HG03135 (cell line): ENCODE results near the gene SPATA18.
A peak's percentile ranks its signal among the peaks of the same experiment; 100 is the strongest.

ENCODE experiments used
- ATAC-seq: cut with Tn5 transposase; IDR thresholded peaks from one replicate; pipeline ENCODE4 v1.9.1; 2021; ENCODE audit warnings: mild to moderate bottlenecking, moderate library complexity; ENCODE audit not compliant: unreplicated experiment

SPATA18 gene

GRCh38 chr4:52051213-52051614 lies at the start of gene SPATA18:
Gene SPATA18 (plus strand): TSS chr4:52051304. CDS start chr4:52051705, 401 bp downstream.
- no peak for ATAC-seq

- ATAC-seq, result no peak
Measured at GRCh38 chr4:52001616-52002015, 49.5 kb upstream of the SPATA18 start.

- no peak for ATAC-seq
Measured at GRCh38 chr4:52004414-52004813, 46.7 kb upstream of the SPATA18 start.

GRCh38 chr4:52005604-52006273 lies 45.4 kb upstream of the SPATA18 start:
- ATAC-seq, result no peak

GRCh38 chr4:52006887-52007286 lies 44.2 kb upstream of the SPATA18 start:
- ATAC-seq, result no peak

- ATAC-seq, result no peak
Measured at GRCh38 chr4:52010986-52011385, 40.1 kb upstream of the SPATA18 start.

GRCh38 chr4:52012651-52013050 lies 38.5 kb upstream of the SPATA18 start:
- ATAC-seq, result no peak

- ATAC-seq, result no peak
Measured at GRCh38 chr4:52014903-52015302, 36.2 kb upstream of the SPATA18 start.

- ATAC-seq, result no peak
Measured at GRCh38 chr4:52015366-52015765, 35.7 kb upstream of the SPATA18 start.

- ATAC-seq, result no peak
Measured at GRCh38 chr4:52016981-52017380, 34.1 kb upstream of the SPATA18 start.

GRCh38 chr4:52017814-52018213 lies 33.3 kb upstream of the SPATA18 start:
- no peak for ATAC-seq

GRCh38 chr4:52019936-52020657 lies 31.0 kb upstream of the SPATA18 start, which contains the start of gene LRRC66:
Gene LRRC66 (minus strand): TSS chr4:52020363. CDS start chr4:52017613, 2,750 bp downstream.
- ATAC-seq, result no peak

GRCh38 chr4:52028970-52029369 lies 22.1 kb upstream of the SPATA18 start:
- ATAC-seq, result no peak

GRCh38 chr4:52032005-52032404 lies 19.1 kb upstream of the SPATA18 start:
- no peak for ATAC-seq

GRCh38 chr4:52035190-52035589 lies 15.9 kb upstream of the SPATA18 start:
- ATAC-seq, result no peak

GRCh38 chr4:52036886-52037530 lies 14.1 kb upstream of the SPATA18 start:
- ATAC-seq, result no peak

- ATAC-seq, result peak; percentile 51
Measured at GRCh38 chr4:52037689-52038102, 13.4 kb upstream of the SPATA18 start.

GRCh38 chr4:52038103-52038912 lies 12.8 kb upstream of the SPATA18 start, which contains the start of gene SGCB:
Gene SGCB (minus strand): TSS chr4:52038299. CDS start chr4:52038259, 40 bp downstream.
- ATAC-seq, result peak; percentile 85

- ATAC-seq, result no peak
Measured at GRCh38 chr4:52045028-52045427, 6.1 kb upstream of the SPATA18 start.

GRCh38 chr4:52049266-52049665 lies 1.8 kb upstream of the SPATA18 start:
- no peak for ATAC-seq
